Embryonic facial prominence (tissue), 1 donor: ENCODE data around the gene PPP6C.
A peak's percentile ranks its signal among the peaks of the same experiment; 100 is the strongest.
"Not testable (repeated sequence)": the region's sequence is repeated elsewhere in the genome, so short reads cannot be mapped to it uniquely, and the experiment has no call there.

Experiments
- DNase-seq: peaks from one replicate; pipeline ENCODE4 v3.0.0-alpha.2; 2016; ENCODE audit errors: extremely low spot score

The PPP6C gene

GRCh38 chr9:125141751-125142150 lies 47.9 kb downstream of the PPP6C start:
- no peak for DNase-seq

GRCh38 chr9:125141251-125141650 lies 48.4 kb downstream of the PPP6C start:
- no peak for DNase-seq

GRCh38 chr9:125140576-125140975 lies 49.0 kb downstream of the PPP6C start:
- no peak for DNase-seq

- peak; percentile 20 for DNase-seq
Observed at GRCh38 chr9:125137200-125137599, 52.4 kb downstream of the PPP6C start.

GRCh38 chr9:125134976-125135375 lies 54.6 kb downstream of the PPP6C start:
- DNase-seq, result no peak

GRCh38 chr9:125133403-125134329 lies 55.9 kb downstream of the PPP6C start:
- DNase-seq, result no peak

GRCh38 chr9:125131778-125132177 lies 57.8 kb downstream of the PPP6C start:
- DNase-seq, result no peak

GRCh38 chr9:125126019-125126746 lies 63.4 kb downstream of the PPP6C start:
- peak; percentile 74 for DNase-seq

GRCh38 chr9:125125523-125125922 lies 64.1 kb downstream of the PPP6C start:
- no peak for DNase-seq

GRCh38 chr9:125121146-125121545 lies 68.5 kb downstream of the PPP6C start:
- no peak for DNase-seq

- no peak for DNase-seq
Observed at GRCh38 chr9:125119643-125120286, 69.8 kb downstream of the PPP6C start.

- DNase-seq, result not testable (repeated sequence)
Observed at GRCh38 chr9:125118696-125119095, 70.9 kb downstream of the PPP6C start.

- not testable (repeated sequence) for DNase-seq
Observed at GRCh38 chr9:125114503-125114902, 75.1 kb downstream of the PPP6C start.

- no peak for DNase-seq
Observed at GRCh38 chr9:125110464-125110863, 79.1 kb downstream of the PPP6C start.

GRCh38 chr9:125108541-125108940 lies 81.1 kb downstream of the PPP6C start:
- DNase-seq, result not testable (repeated sequence)

GRCh38 chr9:125106285-125106893 lies 83.2 kb downstream of the PPP6C start:
- DNase-seq, result peak; percentile 71

- no peak for DNase-seq
Observed at GRCh38 chr9:125103770-125104460, 85.7 kb downstream of the PPP6C start.

GRCh38 chr9:125103021-125103420 lies 86.6 kb downstream of the PPP6C start:
- no peak for DNase-seq

GRCh38 chr9:125100822-125101221 lies 88.8 kb downstream of the PPP6C start:
- DNase-seq, result no peak

- DNase-seq, result no peak
Observed at GRCh38 chr9:125099816-125100215, 89.8 kb downstream of the PPP6C start.
